Stimulated activated CD8-positive, alpha-beta memory T cell treated with anti-CD3 and anti-CD28 coated beads, Interleukin-12 subunit alpha, Interleukin-12 subunit beta, amount 100 ng/mL, for 4 hours (primary cell): Measurements from ENCODE around the gene ZIC1.

Experiments
- DNase-seq: peaks from one replicate; pipeline ENCODE4 v3.0.0-alpha.2; 2020; ENCODE audit warnings: low read depth

The ZIC1 gene

DNA sequence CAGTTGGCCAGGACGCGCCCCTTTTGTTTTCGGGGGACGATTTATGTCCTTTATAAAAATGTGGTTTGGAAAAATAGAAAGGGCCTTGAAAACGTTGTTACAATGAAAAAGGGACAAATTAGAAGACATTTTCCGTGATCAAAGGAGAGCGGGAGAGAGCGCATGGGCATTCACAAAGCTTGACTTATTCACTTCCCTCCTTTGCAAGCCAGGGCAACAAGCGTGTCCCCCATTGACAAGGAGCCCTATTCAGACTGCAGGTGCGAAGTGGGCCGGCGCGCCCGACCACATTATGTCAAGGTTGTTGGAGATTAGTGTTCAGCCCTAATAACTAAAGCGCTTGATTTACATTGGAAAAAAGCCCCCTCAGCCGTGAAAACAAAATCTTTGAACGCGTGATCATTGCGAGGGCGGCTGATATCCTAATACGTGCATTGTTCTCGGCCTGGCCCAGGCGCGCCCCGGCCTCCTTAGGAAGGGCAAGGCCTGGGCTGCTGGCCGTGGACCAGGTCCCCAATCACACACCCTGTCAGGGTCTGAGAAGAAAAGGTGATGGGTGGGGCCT, 28.7 kb upstream of the ZIC1 start:
- DNase-seq, result no peak

DNA sequence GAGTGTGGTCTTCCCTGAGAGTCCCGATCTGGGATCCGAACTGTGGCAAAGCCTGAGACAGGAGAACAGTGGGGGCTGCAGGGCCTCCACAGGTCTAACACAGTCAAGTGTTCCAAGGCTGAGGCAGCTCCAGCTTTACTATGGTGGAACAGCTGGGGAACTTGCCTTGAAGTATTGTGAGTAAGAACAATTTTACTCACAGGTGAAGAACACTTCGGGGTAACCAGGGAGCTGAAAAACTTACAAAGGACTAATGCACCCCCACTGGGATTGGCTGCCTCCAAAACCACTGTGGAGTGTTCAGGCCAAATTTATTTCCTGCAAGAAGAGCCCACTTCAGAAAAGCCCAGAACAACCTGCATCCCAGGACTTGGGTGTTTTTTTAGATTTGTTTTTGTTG, 28.2 kb upstream of the ZIC1 start:
- DNase-seq, result no peak

DNA sequence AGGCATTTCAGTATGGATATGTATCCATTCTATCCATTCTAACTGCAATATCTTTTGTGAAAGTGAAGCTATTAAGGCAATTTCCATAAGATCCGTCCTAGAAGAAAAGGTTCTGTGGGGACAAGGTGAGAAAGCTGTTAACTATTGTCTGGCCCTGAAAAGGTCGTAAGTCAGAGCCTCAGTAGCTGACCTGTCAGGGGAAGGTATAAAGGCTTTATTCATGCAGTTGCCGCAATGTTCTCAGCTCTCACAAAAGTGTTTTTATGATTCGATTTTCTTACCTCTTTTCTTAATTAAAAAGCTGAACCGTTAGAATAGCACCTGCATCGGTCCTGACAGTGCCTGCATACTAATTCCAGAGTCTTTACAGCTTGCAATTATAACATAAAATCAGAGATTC, 27.6 kb upstream of the ZIC1 start:
- DNase-seq, result no peak

GRCh38 chr3:147383617-147384016, 25.5 kb upstream of the ZIC1 start:
- DNase-seq, result no peak

DNA sequence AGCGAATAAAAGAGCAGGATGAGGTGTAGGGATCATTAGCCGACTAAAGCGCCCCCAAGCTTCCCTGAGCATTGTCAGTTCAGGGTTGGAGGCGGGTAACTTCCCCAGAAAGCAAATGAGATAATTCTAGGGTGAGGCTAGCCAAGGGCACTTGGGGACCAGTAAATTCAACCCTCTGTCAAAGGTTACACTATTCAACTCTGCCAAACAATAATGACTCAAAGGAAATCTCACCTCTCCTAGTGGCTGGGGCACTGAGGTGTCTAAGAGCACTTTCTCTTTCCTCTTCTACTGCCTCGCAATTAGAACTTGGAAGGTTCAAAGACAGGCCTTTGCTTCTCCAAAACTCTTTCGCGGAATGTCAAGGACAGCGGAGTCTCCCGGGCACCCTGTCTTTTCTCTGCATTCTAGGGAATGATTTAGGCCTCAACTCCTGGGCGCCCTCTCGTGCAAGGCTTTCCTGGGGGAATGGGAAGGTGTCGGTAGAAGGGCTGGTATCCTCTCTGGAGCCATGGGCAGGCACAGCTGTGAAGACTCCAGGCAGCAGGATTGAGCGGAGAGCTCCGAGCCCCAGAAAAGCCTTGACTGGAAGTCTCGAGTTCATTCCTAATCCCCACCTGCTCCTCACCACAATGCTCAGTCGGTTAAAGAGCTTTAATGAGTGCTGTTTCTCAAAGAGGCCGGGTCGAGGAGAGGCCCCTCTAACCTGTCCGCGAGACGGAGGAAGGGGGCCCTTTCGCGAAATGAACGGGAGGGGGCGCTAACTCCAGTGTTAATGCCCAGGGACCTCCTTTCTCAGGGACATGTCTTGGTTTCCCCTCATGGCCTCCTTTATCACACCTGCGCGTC, 24.7 kb upstream of the ZIC1 start:
- DNase-seq, result no peak

DNA sequence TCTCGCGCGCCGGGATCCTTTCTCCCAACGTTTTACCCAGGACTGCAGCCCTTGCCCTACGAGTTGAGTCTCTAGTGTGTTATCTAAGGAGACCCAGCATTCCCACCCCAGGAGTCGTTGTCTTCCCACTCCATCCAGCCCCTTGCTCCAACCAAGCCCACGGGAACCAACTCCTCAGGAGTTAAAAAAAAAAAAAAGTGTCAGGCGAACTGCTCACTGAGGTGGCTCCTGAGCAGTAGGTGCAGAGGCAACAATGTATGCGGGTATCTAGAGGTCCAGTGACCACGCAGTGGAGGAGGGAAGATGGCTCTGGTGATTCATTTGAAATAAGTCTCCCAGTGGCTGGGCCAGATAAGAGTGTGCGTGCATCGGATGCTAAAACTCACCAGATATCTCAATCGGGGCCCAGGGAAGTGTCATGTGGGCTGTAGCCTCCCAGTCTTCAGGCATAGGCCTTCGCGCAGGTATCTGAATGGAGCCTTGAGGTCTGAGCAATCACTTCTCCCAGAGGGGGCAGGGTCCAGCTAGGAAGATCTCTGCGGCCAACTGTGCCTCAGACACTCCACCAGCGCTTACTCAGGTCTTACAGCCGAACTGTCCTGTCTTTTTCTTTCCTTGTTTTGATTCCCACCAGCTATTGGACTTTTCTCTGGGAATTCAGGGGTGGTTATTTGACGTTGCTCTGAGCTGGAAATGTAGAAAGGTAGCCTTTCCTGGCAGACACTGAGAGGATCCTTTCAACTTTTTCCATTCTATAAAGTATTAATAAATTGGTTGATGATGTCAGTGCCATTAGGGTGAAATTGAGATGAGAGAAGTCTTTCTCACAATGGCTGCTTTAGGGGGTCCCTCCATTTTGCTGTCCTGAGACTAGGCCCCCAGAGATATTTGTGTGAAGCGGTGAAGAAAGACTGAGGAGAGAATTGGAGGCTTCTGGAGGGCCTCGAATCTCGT, 23.8 kb upstream of the ZIC1 start:
- DNase-seq, result no peak

- no peak for DNase-seq
Measured at GRCh38 chr3:147387291-147387884, 21.8 kb upstream of the ZIC1 start.

DNA sequence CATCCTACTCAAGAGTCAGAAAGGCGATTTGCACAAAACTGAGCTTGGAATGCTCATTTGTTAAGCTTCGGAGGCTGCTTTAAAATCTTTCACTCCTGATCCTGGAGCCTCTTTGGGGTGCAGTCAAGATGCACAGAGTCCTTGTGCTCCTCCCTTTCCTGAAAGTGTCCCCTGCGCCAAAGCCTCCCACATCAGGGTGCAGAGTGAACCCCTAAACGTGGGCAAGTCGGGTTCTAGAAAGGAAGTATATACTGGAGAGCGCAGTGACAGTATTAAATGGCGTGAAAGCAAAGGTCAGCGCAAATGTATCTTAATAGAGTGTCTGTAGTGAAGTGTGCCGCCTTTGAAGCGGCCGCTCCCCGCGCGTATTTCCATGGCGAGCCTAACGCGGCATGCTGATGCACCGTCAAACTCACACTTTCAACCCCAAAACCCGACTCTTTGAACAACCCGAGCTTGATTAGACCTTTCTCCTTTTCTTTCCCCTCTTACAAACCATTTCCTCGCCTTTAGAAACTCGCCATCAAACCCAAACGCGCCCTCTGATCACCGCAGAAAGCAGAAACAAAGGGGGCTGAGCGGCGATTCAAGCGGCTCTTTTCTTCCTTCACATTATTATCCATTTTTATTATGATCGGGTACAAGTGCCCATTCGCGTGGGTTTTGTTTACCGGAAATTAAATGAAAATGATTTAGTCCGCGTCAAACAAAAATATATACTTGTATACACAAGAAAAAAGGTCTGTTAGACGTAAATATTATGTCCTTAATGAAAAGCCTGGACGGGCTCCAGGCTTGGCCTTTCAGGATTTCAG, 21.1 kb upstream of the ZIC1 start:
- DNase-seq, result no peak

DNA sequence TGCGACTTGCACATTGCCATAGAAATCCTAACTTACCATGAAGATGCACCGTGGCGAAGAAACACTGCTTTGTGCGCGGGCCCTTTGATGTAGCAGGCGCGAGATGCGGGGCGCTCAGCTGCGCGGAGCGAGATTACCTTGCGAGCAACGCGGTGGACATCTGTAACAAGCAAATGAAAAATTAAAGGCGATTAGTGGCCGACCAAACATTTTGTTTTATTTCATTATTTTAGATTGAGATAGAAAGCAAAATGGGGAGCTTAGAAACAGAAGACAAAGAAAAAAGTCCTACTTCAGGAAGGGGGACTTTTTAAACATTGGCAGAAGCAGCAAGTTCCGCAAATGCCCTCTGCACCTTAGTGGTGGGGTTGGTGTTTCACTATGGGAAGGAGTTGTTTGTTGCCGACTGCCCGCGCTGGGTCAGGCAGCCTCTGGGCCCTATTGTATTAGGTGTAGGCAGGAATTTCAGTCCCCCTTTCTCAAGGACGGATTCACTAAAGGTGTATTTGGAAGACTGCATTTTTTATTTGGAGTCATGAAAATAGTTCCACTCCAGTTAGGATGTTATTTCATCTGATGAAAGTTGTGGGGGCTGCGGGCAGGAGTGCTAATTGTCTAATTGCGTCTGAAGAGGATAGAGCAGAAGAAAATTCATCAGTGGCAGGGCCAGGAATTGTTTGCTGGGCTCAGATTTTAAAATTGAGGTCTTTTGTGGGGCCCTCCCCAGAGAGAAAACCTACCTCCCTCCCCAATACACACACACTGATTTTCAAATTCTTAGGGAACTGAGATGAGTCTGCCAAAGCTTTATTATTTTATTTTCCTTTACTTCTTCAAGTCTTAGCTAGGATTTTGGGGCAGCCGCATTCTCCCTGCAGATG, 20.2 kb upstream of the ZIC1 start:
- no peak for DNase-seq

- DNase-seq, result no peak
Measured at GRCh38 chr3:147389717-147390116, 19.4 kb upstream of the ZIC1 start.

DNA sequence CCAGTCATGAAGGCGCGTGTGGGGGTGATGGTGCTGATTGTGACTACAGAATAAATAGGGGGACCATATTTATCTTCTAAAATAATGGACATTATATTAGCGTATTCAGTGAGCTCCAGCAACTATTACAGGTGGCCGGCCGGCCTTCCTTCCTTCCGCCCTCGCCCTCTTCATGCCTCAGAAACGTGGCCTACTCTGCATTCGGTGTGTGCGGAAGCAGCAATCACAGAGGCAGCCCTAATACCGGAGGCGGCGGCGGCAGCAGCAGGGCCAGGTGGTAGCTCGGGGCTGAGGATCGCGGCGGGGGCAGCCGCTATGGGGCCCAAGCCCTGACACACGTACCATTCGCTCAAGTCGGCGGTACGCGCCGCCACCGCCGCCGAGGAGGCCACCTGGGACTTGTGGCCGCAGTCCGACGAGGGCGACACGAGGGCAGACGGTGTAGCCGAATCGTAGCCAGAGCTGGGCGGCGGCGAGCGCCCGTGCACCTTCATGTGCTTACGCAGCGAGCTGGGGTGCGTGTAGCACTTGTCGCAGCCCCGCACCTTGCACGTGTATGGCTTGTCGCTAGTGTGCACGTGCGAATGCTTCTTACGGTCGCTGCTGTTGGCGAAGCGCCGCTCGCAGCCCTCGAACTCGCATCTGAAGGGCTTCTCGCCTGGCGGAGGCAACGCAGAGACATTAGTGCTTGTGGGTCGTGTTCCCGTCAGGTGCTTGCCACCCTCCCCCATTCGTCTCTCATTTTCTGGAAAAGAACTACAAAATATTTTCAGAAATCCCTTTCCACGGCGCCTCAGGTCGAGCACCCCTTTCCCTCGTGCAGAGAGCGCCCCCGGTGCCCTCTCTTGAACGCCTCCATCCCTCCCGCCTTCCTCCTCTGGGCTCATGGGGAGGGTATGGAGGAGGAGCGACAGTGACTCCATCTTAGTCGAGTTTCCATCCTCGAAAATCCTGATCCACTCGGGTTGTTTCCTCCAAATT, 18.3 kb upstream of the ZIC1 start:
- DNase-seq, result no peak

GRCh38 chr3:147391781-147392624, 17.2 kb upstream of the ZIC1 start:
- DNase-seq, result no peak

DNA sequence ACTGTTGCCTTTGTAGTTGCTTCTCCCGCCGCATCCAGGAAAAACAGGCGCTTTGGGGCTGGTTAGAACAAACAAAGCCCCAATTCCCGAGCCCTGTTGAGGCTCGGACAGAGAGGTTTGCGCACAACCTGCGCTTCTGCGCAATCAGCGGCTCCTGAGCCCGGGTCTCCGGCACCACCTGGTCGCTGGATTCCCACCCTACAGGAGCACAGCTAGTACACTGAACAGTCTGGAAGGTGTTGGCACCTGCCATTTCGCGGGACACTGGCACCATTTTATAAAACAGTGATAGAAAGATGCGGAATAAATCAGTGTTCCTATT, 16.6 kb upstream of the ZIC1 start:
- DNase-seq, result no peak

GRCh38 chr3:147393261-147393942, 15.8 kb upstream of the ZIC1 start:
- no peak for DNase-seq

DNA sequence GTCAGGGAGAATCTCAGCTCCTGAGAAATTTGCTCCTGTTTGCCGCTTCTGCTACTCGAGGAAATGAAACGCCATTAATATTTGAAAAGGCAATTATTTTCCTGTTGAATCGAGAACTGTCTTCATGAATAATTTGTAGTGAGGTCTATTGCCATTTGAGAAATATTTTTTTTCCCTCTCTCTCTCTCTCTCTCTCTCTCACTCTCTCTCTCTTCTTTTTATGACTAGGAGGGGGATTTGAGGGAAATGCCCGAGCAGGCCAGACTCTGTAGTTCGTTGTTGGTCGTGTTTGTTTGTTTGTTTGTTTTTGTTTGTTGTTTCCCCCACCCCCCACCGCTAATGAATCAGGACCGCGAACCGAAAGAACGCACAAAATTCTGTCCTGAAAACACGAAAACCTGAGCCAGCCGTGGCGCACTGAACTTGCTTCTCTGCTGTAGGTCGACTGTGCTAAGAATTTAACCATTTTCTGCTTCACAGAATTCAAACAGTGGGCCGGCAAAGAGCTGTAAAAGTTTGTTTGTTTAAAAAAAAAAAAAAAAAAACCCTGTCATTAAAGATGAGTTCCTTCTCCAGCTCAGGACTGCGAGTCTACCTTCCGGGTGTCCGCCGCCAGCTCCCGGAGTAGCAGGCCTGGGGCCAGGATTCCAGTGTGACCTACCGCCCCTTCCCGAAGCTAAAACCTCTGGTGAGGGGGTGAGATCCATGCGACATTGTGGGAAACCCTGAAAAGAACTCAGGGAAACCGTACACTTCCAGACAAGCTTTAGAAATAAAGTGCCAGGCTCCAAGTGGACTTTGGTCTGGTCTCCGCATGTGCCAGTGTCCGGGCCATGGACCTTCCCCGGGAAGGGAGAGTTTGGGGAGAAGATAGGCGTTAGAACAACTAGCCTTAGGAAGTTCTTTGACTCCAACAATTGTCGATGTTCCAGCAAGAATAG, 15.0 kb upstream of the ZIC1 start:
- DNase-seq, result no peak

DNA sequence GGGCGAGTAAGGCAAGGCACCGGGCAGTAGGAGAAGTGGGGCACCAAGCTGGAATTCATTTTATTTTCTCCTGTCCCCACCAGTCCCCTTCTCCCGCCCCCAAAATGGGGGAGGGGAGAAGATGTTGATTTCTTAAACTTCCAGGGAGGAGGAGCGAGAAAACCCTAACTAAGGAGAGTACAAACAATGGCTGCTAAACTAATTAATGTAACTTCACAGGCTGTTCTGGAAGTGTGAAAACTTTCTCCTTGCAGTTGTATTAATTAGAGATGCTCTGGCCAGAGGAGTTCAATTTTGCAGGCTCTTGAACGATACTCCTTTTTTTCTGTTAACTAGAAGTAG, 14.3 kb upstream of the ZIC1 start:
- DNase-seq, result no peak
